Hepatic stellate cell (primary cell): ENCODE measurements around the gene NR1H3.

Source experiments
- DNase-seq: peaks from one replicate; pipeline ENCODE4 v3.0.0; 2011; ENCODE audit warnings: low spot score

Gene NR1H3

DNA sequence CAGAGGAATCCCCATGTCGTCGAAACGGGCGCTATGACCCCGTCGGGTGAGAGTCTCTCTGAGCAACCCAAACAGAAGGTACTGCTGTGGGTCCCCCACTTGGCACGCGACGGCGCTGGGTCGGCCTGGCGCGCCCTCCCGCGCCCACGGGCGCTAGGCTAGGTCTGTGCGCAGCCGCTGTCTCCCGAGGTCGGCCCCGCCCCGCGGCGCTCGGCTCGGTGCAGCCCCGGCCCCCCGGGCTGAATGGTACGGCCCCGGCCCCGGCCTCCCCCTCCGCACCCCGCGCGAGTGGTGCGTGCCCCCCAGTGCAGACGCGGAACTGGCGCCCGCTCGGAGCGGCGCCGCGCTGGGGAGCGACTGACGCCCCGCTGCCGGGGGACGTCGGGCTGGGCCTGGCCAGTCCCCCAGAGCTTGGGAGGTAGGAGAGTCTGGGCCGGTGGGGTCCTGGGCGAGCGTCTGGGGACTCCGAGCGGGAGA is 12.1 kb downstream of the NR1H3 start, which contains the start of gene MADD:
MADD (plus strand) TSS at position 305 of the 477 bp plus-strand sequence.
- peak; percentile 97 for DNase-seq

DNA sequence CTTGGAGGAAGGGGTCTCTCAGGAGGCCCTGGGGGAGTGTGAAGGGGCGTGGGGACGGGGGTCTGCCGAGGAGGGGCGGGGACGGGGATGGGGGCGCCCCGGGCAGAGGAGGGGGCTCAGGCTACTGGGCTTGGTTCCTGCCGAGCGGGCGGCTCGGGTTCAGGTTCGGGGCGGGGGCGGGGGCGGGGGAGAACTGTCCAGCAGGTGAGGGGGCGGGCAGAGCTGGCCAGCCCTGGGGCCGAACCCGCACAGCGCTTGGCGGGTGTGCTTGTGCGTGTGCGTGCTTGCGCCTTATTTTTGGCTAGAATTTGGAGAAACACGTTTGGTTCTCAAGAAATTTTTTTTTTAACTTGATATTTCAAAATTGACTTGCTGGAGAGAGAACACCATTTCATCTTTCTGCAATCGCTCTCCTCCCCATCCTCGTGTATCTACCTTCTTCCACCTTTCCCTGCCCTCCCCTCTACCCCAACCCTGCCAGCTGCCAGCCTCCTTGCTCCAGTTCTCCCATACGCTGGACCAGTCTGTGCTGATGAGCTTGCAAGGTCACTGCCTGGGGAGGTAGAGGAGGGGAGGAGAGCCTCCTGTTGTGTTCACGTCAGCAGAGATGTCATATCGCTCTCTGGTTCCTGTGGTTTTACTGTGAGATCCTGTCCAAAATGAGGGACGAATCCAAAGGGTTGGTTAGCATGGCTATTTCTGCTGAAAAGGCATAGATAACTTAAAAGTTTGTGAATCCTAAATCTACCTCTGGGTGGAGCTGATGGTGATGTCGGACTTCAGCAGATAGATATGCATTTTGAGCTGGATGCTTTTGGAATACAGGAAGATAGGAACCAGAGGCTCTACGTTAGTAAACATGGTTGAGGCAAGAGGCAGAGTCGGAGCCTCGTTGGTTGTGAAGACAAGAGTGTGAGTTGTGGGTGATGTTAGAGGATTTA is 12.8 kb downstream of the NR1H3 start:
- DNase-seq, result peak; percentile 48

DNA sequence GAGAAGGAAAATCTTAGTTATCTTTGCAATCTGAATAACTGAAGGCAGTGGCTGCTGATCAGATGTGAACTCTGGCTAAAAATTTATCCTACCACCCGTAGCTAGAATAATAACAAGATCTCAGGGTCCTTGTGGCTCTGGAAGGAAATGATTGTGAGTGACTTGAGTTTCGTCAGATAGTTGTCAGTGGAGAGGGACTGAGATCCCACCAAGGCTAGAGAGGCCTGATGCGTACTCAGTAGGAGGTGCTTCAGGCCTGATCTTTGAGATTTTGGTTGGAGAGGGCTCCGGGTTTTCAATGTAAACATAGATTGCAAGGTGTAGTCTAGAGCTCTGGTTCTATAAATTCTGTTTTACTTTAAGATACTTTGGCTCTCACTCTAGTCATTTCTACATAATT is 13.5 kb downstream of the NR1H3 start:
- DNase-seq, result no peak

DNA sequence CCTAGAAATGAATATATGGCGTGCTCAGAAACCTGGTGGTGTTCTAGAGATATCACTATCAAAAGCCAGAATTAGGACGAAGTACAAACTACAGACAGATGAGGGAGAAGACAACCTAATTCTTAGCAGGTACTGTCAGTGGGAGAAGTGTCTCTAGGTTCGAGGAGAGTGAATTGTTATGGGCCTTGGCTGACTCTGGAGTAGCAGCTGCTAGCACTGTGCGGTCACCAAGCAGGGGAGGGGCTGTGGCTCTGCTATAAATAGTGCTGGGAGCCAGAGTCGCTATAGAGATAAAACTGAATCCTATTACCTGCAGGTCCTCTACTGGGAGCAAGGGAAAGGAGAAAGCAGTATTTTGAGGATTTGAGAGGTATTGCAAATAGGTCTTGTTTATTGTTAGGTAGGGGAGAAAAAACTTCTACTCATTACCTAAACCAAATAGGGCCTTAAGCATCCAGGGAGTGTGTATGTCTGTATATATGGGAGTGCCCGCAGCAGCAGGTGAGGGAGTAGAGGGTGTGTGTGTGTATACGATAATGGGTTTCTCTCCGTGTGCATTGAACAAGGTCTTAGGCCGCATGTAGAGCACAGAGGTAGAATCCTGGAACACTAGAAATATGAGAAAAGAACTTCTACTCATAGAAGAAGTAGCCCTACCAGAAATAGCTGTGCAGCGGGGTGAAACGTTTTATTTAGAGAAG is 14.3 kb downstream of the NR1H3 start:
- DNase-seq, result no peak

DNA sequence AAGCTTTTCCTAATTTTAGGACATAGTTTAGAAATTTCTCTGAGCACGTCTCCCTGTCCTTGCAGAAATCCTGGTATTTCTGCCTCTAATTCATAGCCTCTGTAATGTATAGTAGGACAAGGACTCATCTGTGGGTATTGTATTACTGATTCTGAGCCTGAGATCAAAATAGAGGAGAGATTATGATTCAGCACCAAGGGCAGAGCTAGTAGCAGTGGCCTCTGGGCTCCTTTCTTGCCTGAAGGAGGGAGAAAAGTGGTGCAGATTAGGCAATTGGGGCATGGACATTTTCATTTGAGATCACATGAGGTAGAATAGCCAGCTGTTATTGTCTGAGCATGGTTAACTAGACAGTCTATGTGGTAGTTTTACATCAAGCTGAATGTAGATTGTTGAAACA is 14.9 kb downstream of the NR1H3 start:
- no peak for DNase-seq

DNA sequence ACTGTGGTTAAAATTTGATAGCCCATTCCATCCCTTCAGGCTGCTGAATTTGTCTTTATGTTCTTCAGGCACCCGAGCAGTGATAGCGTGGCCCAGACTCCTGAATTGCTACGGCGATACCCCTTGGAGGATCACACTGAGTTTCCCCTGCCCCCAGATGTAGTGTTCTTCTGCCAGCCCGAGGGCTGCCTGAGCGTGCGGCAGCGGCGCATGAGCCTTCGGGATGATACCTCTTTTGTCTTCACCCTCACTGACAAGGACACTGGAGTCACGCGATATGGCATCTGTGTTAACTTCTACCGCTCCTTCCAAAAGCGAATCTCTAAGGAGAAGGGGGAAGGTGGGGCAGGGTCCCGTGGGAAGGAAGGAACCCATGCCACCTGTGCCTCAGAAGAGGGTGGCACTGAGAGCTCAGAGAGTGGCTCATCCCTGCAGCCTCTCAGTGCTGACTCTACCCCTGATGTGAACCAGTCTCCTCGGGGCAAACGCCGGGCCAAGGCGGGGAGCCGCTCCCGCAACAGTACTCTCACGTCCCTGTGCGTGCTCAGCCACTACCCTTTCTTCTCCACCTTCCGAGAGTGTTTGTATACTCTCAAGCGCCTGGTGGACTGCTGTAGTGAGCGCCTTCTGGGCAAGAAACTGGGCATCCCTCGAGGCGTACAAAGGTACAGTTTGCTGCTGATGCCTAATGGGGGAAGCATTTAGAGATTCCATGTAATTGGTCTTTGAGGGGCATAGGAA is 16.9 kb downstream of the NR1H3 start:
- no peak for DNase-seq

DNA sequence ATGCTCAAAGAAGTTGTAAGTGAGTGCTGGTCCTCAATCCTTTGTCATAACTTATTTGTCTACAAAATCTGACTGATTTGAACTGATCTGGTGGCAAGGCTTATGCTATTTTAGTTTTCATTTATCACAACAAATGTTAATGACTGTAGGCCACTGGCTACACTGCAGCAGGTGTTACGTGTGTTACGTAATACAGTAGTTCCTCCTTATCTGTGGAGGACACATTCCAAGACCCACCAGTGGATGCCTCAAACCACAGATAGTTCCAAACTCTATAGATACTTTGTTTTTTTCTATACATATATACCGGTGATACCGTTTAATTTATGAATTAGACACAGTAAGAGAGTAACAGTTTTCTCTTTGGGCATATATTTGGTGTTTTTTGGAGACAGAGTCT is 19.1 kb downstream of the NR1H3 start:
- DNase-seq, result no peak

DNA sequence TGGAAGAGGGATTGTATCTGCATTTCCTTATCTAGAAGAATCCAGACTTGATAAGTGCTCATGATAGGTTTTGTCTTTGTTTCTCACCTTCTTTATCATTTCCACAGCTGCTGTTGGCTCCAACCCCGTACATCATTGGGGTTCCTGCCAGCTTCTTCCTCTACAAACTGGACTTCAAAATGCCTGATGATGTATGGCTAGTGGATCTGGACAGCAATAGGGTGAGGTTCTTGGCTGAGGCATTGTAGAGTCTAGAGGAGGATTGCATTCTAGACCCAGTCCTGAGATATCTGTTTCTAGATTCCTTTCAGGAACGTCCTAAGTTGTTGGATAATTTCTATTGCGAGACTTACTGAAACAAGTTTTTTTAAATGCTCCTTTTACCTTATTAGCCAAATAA is 20.3 kb downstream of the NR1H3 start:
- no peak for DNase-seq

DNA sequence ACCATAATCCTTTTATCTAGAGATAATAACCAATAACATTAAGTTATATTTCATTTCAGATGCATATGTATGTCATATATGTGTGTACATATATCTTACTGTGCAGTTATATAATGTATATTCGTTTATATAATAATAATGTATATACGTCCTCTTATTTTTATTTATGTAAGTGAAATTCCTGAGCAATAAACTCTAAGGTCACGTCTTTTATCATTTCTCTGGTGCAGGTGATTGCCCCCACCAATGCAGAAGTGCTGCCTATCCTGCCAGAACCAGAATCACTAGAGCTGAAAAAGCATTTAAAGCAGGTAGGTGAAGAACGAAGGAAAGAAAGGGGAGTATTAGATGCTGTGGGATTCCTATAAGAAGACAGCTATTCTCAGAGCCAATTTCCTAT is 21.0 kb downstream of the NR1H3 start:
- no peak for DNase-seq

DNA sequence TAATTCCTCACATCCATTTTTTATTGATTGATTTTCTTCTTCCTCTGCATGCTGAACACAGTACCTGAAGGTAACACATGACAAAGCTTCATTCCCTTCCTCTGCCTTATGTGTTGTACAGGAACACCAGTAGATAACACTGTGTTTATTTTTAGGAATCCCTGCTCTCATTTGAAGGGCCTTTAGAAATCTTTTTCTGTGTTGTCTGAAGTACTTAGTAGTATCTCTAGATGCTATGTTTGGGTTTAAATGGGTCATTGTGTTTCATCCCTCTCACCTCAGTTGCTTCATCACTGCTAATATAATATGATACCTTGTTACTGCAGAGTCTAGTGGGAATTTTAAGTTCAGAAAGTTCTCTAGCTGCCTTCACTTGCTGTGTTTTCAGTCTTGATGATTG is 22.3 kb downstream of the NR1H3 start:
- DNase-seq, result no peak

DNA sequence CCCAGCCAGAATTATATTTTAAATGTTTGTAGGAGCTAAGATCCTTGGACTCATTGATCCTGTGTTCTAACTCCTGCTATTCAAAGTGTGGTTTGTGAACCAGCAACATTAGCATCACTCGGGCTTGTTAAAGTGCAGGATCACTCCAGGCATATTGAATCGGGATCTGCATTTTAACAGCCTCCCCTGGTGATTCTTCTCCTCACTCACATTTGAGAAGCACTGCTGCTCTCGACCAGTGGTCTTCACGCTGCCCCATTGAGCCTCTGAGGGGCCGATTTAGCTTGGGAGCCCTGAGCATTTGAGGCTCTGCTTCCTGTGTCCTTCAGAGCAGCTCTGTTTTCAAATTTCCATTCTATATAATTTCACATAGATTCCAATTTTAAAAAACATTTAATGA is 23.1 kb downstream of the NR1H3 start:
- DNase-seq, result no peak

DNA sequence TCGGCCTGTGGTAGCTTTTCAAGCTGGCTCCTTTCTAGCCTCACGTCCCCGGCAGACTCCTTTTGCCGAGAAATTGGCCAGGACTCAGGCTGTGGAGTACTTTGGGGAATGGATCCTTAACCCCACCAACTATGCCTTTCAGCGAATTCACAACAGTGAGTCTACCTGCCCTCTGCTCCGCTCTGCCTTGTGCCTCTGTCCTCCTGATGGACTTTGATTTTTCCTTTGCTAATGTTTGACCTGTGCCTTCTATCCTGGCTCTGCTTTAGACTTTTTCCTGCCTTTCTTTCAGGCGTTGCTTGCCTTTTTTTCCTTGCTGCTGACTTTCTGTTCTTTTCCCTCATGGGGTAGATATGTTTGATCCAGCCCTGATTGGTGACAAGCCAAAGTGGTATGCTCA is 24.7 kb downstream of the NR1H3 start:
- no peak for DNase-seq

DNA sequence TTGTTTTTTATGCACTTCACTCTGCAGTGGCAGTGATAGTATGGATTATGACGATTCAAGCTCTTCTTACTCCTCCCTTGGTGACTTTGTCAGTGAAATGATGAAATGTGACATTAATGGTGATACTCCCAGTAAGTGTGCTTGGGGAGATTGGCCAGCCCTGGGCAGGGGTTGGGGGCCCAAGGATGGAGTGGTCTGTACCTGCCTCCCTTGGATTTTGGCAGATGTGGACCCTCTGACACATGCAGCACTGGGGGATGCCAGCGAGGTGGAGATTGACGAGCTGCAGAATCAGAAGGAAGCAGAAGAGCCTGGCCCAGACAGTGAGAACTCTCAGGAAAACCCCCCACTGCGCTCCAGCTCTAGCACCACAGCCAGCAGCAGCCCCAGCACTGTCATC is 26.4 kb downstream of the NR1H3 start:
- DNase-seq, result no peak

DNA sequence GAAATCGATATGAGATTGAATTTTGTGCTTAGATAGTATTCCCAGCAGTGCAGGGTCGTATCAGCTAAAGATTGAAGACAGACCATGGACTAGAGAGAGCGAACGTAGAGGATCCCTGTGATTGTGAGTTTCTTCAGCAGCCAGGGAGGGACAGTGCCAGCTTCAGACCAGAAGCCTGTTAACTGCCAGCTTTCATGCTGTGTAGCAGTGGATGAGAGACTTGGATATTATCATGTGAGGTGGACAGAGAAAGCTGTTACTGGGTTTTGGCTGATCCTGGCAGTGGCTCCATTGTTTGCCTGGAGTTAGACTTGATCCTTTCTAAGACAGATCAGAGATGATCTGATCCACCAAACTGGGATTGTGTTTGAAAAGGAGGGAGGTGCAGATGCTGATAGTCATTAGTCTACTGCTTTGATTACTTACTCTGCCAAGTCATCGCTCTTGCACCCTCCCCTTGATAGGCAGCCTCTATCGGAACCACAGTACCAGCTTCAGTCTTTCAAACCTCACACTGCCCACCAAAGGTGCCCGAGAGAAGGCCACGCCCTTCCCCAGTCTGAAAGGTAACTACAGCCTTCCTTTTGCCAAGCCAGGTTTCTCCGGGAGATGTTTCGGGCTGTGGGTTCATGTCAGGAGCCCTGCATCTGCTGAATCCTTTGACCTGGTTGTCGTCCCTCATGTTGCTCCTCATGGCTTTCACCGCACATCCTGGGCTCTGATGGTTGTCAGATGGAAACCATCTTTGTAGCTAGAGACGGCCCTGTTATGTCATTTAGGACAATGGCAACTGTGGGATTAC is 28.4 kb downstream of the NR1H3 start:
- DNase-seq, result no peak

DNA sequence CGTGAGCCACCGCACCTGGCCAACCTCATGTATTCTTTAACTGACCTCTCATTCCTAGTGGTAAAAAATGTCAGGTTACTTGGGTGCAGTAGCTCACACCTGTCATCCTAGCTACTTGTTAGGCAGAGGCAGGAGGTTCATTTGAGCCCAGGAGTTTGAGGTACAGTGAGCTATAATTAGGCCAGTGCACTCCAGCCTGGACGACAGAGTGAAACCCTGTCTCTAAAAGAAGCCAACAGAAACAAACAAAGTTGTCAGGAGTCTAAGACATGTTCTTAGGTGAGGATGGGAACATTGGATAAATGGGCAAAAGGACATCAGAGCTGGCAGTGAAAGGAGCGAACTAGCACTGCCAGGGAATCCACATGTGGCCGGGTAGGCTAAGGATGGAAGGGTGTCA is 30.3 kb downstream of the NR1H3 start:
- no peak for DNase-seq

DNA sequence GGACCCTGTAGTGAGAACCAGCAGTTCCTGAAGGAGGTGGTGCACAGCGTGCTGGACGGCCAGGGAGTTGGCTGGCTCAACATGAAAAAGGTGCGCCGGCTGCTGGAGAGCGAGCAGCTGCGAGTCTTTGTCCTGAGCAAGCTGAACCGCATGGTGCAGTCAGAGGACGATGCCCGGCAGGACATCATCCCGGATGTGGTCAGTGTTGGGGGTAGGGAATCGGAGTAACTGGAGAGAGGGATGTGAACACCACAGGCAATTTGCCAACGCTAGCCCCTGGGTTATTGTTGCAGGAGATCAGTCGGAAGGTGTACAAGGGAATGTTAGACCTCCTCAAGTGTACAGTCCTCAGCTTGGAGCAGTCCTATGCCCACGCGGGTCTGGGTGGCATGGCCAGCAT is 32.1 kb downstream of the NR1H3 start:
- no peak for DNase-seq

DNA sequence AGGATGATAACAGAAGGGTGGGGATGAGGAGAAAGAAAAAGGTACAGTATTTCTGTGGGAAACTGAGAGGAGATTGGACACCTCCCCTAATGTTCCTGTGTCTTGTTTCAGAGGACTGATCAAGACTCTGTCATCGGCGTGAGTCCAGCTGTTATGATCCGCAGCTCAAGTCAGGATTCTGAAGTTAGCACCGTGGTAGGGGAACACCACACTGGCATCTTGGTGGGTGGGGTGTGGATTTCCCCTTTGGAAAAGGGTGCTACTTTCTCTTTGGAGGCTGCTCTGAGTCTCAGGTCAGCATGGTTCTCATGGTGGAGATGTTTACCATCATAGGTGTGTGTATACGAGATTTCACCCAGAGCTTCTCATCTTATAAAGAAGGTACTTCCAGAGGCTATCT is 37.6 kb downstream of the NR1H3 start:
- no peak for DNase-seq

DNA sequence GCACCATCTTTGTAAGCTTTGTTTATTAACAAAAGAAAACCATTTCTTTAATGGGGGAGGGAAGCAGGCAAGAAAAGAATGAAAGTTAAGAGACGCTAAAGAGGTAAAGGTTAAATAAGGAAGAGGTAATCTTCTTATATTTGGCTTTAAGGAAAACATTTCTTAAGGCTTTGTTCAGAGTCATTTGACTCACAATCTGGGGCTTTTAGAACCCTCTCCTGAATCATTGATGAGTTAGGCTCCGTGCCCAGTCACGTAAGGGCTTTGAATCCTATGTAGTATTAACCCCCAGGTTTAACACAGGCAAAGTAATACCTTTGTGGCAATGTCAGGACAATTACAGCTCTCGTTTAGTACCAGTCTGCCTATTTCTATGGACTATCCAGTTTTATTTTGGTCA is 38.2 kb downstream of the NR1H3 start:
- DNase-seq, result no peak

DNA sequence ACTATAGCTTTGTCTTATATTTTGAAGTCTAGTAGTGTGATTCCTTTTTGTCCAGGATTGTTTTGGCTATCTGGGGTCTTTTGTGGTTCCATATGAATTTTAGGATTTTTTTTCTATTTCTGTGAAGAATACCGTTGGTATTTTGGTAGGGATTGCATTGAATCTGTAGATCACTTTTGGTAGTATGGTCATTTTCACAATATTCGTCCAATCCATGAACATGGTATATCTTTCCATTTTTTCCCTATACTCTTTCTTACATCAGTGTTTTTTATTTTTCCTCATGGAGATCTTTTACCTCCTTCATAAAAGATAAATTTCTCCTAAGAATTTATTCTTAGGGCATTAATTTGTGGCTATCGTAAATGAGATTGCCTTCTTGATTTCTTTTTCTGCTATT is 41.3 kb downstream of the NR1H3 start:
- no peak for DNase-seq

DNA sequence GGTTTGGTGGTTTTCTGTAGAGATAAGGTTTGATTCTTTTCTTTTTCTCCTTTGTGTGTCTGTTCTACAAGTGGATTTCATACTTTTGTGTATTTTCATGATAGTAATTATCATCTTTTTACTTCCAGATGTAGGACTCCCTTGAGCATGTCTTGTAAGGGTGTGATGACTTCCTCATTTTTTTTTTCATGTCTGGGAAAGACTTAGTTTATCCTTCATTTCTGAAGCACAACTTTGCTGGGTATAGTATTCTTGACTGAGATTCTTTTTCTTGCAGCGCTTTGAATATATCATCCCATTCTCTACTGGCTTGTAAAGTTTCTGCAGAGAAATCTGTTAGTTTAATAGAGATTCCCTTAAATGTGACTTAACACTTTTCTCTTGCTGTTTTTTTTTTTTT is 45.1 kb downstream of the NR1H3 start:
- DNase-seq, result no peak

DNA sequence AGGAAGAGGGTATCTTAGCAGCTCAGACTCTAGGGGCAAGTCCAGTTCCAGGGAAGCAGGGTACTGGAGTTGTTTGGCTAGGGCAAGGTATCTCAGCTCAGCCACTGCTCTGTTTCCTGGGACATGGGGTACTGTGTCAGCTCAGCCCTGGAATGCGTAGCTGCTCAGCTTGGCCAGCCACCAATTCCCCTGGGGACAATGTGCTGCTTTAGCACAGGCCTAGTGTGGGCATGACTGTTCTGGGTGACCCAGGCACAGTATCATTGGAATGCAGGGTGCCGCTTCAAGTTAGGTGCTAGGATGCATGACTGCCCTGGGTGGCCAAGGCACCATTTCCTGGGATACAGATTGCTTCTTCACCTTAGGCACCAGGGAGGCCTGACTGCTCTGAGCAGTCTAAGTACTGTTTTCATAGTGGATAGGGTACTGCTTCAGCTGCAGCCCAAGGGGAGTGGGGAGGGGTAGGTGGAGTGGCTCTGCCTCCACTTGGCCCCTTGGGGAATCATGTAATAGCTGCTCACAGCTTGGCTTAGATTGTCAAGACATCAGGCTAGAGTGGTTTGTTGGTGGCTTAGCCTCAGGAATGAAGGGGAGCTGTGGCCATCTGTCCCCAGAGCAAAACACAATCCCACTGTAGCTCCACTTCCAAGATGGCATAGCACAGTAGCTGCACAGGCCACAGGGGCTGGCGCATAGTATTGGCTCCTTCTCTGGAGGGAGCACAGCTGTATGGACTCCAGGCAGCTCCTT is 48.1 kb downstream of the NR1H3 start:
- peak; percentile 53 for DNase-seq
